MM.1S (cell line): ENCODE results near the gene PAH.

Experiments
- CTCF ChIP-seq: fragments of 300-600 bp; sonication (generic); IDR thresholded peaks from 2 replicates; pipeline ENCODE4 v1.5.1; 2016; ENCODE audit warnings: antibody characterized with exemption, low read length, mixed read lengths
- EZH2 ChIP-seq: fragments of 300-600 bp; sonication (generic); optimal IDR thresholded peaks from 2 replicates; pipeline ENCODE3; 2017; ENCODE audit warnings: low read depth, mild to moderate bottlenecking, antibody characterized with exemption, low read length, mixed read lengths
- EZH2phosphoT487 ChIP-seq: fragments of 300-600 bp; sonication (generic); IDR thresholded peaks from 2 replicates; pipeline ENCODE4 v1.6.1; 2018; ENCODE audit warnings: antibody characterized with exemption, low read length

DNA sequence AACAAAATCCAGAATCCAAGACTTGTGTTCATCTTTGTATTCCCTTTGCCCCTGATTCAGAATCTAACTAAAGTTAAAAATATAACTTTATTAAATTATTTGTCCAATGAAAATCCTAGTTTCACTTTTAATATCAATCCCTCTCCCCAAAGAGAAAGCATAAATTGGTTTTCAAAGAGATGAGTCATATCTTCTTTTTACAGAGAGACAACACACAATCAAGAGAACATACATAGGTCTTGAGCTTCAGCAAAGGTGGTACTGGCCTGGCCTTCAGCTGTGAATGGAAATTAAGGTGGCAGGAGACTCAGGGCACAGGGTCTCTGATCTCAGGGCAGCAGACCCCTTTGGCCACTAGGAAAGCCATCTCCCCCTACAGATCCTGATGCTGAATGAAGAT is 36.2 kb upstream of the PAH start:
- TF ChIP-seq CTCF, result no peak
- no peak for TF ChIP-seq EZH2
- no peak for TF ChIP-seq EZH2phosphoT487
